GM12878 (cell line): Measurements from ENCODE around the gene BCAS3.

Experiments
- POLR2A ChIP-seq: IDR thresholded peaks from 2 replicates; pipeline ENCODE4 v1.6.1; 2011; ENCODE audit warnings: low read depth, mild to moderate bottlenecking, low read length
- TF ChIP-seq, protein P1 (sequence below): IDR thresholded peaks from 2 replicates; pipeline ENCODE4 v1.6.1; 2011; ENCODE audit warnings: low read depth, low read length, improper control_type of control experiment, borderline replicate concordance
- TF ChIP-seq, protein P2 (sequence below): fragments of 450-650 bp; IDR thresholded peaks from 2 replicates; pipeline ENCODE4 v1.6.1; 2014; ENCODE audit warnings: mild to moderate bottlenecking

DNA sequence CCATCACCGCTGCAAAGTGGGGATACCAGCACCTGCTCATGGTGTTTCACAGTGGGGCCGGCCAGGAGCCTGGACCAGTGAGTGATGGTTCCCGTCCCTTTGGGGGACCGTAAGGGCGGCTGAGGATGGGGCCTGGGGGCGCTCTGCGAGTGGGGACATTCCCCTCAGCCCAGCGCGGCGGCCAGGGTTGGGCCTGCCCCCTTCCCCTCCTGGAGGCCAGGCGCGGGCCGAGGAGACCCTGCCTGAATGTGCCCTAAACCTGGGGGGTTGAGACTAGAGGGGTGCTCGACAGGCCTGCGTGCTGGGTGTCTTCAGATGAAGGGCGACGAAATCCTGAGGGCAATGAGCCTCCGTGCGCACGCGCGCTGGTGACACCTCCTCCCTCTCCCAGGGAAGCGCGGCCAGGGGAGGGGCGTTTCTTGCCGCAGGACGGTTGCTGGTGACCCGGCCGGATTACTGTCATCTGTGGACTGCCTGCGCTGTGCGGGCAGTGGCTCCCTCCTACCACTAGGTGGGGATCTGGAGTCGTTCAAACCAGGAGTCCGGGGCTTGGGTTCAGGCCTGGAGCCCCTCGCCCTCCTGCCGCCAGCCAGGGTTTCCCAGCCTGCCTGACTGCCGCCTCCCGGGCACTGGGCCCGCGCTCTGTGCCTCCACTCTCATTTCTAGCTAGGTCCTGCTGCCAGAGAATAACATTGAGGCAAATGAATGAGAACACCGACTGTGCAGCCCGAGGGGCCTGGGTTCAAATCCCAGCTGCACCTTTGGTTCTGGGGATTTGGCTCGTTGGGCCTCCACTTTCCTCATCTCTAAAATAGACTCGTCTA is 739.1 kb downstream of the BCAS3 start:
- TF ChIP-seq, protein P1, sequence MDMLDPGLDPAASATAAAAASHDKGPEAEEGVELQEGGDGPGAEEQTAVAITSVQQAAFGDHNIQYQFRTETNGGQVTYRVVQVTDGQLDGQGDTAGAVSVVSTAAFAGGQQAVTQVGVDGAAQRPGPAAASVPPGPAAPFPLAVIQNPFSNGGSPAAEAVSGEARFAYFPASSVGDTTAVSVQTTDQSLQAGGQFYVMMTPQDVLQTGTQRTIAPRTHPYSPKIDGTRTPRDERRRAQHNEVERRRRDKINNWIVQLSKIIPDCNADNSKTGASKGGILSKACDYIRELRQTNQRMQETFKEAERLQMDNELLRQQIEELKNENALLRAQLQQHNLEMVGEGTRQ = no peak
- TF ChIP-seq, protein P2, sequence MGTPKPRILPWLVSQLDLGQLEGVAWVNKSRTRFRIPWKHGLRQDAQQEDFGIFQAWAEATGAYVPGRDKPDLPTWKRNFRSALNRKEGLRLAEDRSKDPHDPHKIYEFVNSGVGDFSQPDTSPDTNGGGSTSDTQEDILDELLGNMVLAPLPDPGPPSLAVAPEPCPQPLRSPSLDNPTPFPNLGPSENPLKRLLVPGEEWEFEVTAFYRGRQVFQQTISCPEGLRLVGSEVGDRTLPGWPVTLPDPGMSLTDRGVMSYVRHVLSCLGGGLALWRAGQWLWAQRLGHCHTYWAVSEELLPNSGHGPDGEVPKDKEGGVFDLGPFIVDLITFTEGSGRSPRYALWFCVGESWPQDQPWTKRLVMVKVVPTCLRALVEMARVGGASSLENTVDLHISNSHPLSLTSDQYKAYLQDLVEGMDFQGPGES = no peak
- TF ChIP-seq POLR2A = no peak
